NCI-H1930 (cell line): ENCODE data around the gene EFL1.

ENCODE experiments used
- DNase-seq, 2 experiments: peaks; one replicate each; lab custom pipeline; 2025; lab: John Stamatoyannopoulos, UW

EFL1 gene

DNA sequence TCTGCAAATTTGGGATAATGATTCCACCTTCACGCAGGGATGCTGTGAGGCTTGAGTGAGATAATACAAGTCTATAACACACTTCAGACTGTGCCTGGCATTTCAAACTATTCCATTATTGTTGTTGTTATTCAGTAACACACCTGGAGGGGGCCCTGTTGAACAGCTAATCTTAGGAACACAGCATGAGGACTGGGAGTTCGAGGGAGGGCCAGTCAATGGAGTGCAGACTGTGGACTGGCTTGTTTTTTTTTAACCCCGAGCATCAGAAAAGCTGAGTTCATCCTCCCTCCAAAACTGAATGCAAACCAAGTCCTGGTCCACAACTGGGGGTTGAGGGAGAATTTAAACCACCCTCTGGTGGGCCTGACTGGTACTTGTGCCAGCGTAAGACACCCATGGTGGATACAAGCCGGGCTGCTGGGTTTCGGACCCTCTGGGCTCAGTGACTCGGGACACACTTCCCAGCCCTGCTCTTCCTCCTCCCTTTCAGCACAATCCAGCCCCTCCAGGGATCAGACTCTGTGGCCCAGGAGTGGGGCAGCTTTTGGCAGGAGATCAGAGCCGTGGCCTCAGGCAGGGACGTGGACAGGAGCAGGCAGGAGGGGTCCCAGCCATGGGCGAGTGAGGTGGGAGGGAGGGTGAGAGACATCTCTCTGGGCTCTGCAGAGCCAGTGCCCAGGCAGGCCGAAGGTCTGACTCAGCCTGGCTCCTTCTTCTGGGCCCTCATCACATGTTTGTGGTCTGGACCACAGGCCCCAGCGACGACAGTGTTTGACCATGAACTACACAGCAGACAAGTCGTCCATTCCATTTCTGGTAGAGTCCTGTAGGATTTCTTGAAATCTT is 180.4 kb downstream of the EFL1 start:
- DNase-seq: no peak

GRCh38 chr15:82080774-82081173 is 181.8 kb downstream of the EFL1 start:
- DNase-seq: no peak
